WTC11 (cell line): ENCODE data around the gene RANGAP1.

Source experiments
- CREB1 ChIP-seq: sonication (generic); formaldehyde crosslinking; IDR thresholded peaks from 2 replicates; pipeline ENCODE4 v1.8.0; 2023; ENCODE audit warnings: mild to moderate bottlenecking, missing genetic modification reagents
- CTCF ChIP-seq: fragments of 200-600 bp; IDR thresholded peaks from 2 replicates; pipeline ENCODE4 v1.8.0; 2022; ENCODE audit warnings: antibody characterized with exemption
- IRF2 ChIP-seq: sonication (generic); formaldehyde crosslinking; IDR thresholded peaks from 2 replicates; pipeline ENCODE4 v1.8.0; 2022; ENCODE audit warnings: low read depth, missing genetic modification reagents, borderline replicate concordance
- SP1 ChIP-seq: sonication (generic); formaldehyde crosslinking; conservative IDR thresholded peaks from 2 replicates; pipeline ENCODE4 v1.8.1; 2022; ENCODE audit warnings: missing genetic modification reagents
- TEAD4 ChIP-seq: sonication (generic); formaldehyde crosslinking; IDR thresholded peaks from 2 replicates; pipeline ENCODE4 v1.8.0; 2022; ENCODE audit warnings: mild to moderate bottlenecking, missing genetic modification reagents
- TP53 ChIP-seq: sonication (generic); formaldehyde crosslinking; IDR thresholded peaks from 2 replicates; pipeline ENCODE4 v1.8.1; 2023; ENCODE audit warnings: mild to moderate bottlenecking, missing genetic modification reagents
- TF ChIP-seq, protein P1 (sequence below): sonication (generic); formaldehyde crosslinking; conservative IDR thresholded peaks from 2 replicates; pipeline ENCODE4 v1.8.1; 2022; ENCODE audit warnings: mild to moderate bottlenecking, missing genetic modification reagents
- TF ChIP-seq, protein P2 (sequence below): sonication (generic); formaldehyde crosslinking; IDR thresholded peaks from 2 replicates; pipeline ENCODE4 v1.8.1; 2022; ENCODE audit warnings: low read depth, missing genetic modification reagents, borderline replicate concordance

- TF ChIP-seq IRF2: no peak
- no peak for TF ChIP-seq CREB1 (CRISPR knock-in tag)
- peak; percentile 96 for TF ChIP-seq SP1 (CRISPR knock-in tag)
- no peak; the same call in 1 of the 2 replicates for TF ChIP-seq TP53 (CRISPR knock-in tag)
- TF ChIP-seq CTCF: no peak
- TF ChIP-seq, protein P1, sequence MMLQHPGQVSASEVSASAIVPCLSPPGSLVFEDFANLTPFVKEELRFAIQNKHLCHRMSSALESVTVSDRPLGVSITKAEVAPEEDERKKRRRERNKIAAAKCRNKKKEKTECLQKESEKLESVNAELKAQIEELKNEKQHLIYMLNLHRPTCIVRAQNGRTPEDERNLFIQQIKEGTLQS (CRISPR knock-in tag): no peak
- TF ChIP-seq TEAD4: no peak
- TF ChIP-seq, protein P2, sequence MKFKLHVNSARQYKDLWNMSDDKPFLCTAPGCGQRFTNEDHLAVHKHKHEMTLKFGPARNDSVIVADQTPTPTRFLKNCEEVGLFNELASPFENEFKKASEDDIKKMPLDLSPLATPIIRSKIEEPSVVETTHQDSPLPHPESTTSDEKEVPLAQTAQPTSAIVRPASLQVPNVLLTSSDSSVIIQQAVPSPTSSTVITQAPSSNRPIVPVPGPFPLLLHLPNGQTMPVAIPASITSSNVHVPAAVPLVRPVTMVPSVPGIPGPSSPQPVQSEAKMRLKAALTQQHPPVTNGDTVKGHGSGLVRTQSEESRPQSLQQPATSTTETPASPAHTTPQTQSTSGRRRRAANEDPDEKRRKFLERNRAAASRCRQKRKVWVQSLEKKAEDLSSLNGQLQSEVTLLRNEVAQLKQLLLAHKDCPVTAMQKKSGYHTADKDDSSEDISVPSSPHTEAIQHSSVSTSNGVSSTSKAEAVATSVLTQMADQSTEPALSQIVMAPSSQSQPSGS (CRISPR knock-in tag): no peak
Measured at GRCh38 chr22:41204992-41205900, 80.7 kb downstream of the RANGAP1 start, which contains the start of gene L3MBTL2.
